Epidermal melanocyte (primary cell): ENCODE measurements around the gene AEBP2.
"Not testable (repeated sequence)": the region's sequence is repeated elsewhere in the genome, so short reads cannot be mapped to it uniquely, and the experiment has no call there.

ENCODE experiments used
- DNase-seq: peaks from one replicate; pipeline ENCODE4 v3.0.0; 2011; ENCODE audit warnings: low spot score; ENCODE audit not compliant: insufficient read length

The AEBP2 gene

DNA sequence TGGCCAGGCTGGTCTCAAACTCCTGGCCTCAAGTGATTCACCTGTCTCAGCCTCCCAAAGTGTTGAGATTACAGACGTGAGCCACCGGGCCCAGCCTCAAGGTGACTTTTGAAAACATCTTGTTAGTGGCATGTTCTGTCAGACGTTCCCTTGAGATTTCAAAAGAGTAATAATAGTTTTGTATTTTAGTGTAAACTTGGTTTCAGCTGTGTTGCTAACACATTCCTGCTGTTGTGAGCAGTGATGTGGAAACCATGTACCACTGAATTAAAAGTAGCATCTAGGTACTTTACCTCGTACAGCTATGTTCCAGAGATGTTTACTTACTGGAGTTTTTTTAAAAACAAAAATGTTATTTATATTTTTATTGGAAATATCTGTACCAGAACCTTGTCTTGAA is 111.3 kb downstream of the AEBP2 start:
- DNase-seq: no peak

- not testable (repeated sequence) for DNase-seq
Measured at GRCh38 chr12:19552441-19553097, 113.3 kb downstream of the AEBP2 start.

DNA sequence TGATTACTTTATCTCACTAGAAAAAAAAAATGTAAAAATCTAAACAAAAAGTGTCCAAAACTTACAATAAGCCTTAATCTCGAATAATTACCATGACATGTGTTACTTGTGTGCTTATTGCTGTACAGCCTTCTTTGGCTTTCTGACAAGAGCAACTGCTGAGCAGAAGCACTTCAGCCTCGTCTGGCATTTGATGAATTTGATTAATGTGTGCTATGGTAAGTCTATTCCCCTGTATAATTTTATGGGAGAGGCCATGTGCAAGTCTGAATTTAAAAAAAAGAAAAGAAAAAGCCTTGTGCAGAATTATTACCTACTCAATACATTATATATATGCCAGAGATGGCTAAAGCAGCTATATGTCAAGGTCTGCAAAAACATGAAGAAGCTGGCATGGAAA is 113.9 kb downstream of the AEBP2 start:
- DNase-seq: no peak

DNA sequence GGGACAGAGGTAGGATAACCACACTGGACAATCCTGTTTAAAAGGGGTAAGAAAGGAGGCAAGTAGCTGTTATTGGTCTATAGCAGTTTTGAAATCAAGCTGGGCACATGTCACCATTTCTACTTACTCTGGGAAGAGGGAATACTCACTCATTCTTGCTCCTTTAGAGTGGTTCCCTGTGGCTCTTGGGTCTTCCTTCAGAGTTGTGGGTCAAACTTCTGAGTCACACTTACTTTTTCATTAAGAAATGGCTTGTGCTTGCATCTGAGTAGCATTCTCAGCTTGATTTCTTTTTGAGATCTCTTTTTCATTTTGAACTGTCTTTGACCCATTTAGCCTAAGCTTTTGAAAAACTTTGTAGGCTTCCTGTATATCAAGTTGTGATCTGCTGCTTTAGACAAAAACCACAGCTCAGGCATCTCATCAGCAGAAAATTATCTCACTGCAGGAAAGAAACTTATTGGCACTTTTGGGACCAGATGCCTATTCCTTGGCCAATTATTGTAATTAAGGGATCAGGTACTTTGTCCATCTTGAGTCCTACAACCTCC is 122.2 kb downstream of the AEBP2 start:
- DNase-seq: no peak
